Motor neuron (in vitro differentiated cells): ENCODE data around the gene CMAS. TPM values are rescaled to one million over a fixed set of nuclear protein-coding genes. Genes with fewer than 3 reads are reported as not detected.
A peak's percentile ranks its signal among the peaks of the same experiment; 100 is the strongest.
"Not testable (repeated sequence)": the region's sequence is repeated elsewhere in the genome, so short reads cannot be mapped to it uniquely, and the experiment has no call there.

Experiments used
- ATAC-seq, 8 experiments: fragments of 200-7000 bp; cut with Tn5 transposase; replicated peaks in 6 of 8; 2 replicates each; pipeline ENCODE4 v1.8.0; 2021; ENCODE audit warnings: mild to moderate bottlenecking in 8 of 8, moderate library complexity in 8 of 8
- H3K27ac ChIP-seq, 2 donors: fragments of 250-450 bp; sonication (Bioruptor Pico); 2 replicates each; pipeline ENCODE4 v1.9.0; 2021; ENCODE audit warnings: antibody characterized with exemption in 2 of 2, mild to moderate bottlenecking in 2 of 2, moderate library complexity in 1 of 2
- H3K4me1 ChIP-seq, 2 donors: fragments of 250-450 bp; sonication (Bioruptor Pico); replicated peaks in 1 of 2; 2 replicates each; pipeline ENCODE4 v1.6.1; 2021; ENCODE audit warnings: antibody characterized with exemption in 2 of 2, mild to moderate bottlenecking in 2 of 2, moderate library complexity in 1 of 2
- H3K4me3 ChIP-seq, 5 donors: fragments of 250-450 bp; sonication (Bioruptor Pico); 2 replicates each; pipeline ENCODE4 v1.9.0; 2021; ENCODE audit warnings: antibody characterized with exemption in 5 of 5, mild to moderate bottlenecking in 5 of 5, moderate library complexity in 4 of 5
- WGBS, 10 experiments: fragments of 450-650 bp; shearing (Covaris generic); methylation state at CpG; one replicate each; pipeline ENCODE4 v1.0.0; 2022; 5-methylcytosine and 5-hydroxymethylcytosine counted together
- in situ Hi-C, 9 experiments: fragments of 400-800 bp; cut with MboI; loops; one replicate each; pipeline ENCODE4 v1.15.0; 2021; ENCODE audit warnings: low sequenced_read_pairs in 9 of 9, low pct_unique_long_range_greater_than_20kb in 2 of 9; ENCODE audit not compliant: unreplicated experiment in 9 of 9
- total RNA-seq, 8 experiments: library from RNA; unstranded; fragments of 300-600 nt; gene quantifications; 2 replicates each; pipeline versions ENCODE4 v1.2.3 to v1.2.4, GENCODE V29; 2022

CMAS gene
- total RNA-seq, 8 experiments from 2014 or later, result 20.4 to 44.3 (median 36.6) TPM

- in situ Hi-C loops, result no loop called here
- Histone ChIP-seq H3K4me3 (no peak overlapping the region), H3K27ac (no peak overlapping the region), H3K4me1 (peaks cover 13 to 19% of the 10 kb centered on the region in 2 donors)
- no peak for ATAC-seq
Measured at GRCh38 chr12:22051114-22051698, 5.2 kb downstream of the CMAS start.

GRCh38 chr12:22052994-22053393 is 7.0 kb downstream of the CMAS start:
- in situ Hi-C loops, H3K4me1 ChIP-seq, ATAC-seq, H3K4me3 ChIP-seq, H3K27ac ChIP-seq: not testable (repeated sequence)
- WGBS, 10 experiments, result 74 to 100% (median 92%) methylated on average over 1 to 6 of the region's 6 CpGs; no CpG with 5 or more reads in 3 of the 10 experiments

GRCh38 chr12:22054155-22054554 is 8.1 kb downstream of the CMAS start:
- Histone ChIP-seq H3K4me3 (no peak overlapping the region), H3K27ac (no peak overlapping the region), H3K4me1 (no peaks in the 10 kb centered on the region)
- ATAC-seq, result no peak
- in situ Hi-C loops, result no loop called here
- 80 to 100% (median 100%) methylated on average over 1 to 2 of the region's 3 CpGs; no CpG with 5 or more reads in 3 of the 10 experiments for WGBS, 10 experiments

- ATAC-seq, result no peak
- Histone ChIP-seq H3K4me1 (no peaks in the 10 kb centered on the region), H3K4me3 (no peak overlapping the region), H3K27ac (no peak overlapping the region)
- WGBS, 10 experiments, result 80 to 100% (median 90%) methylated on average over 1 to 2 of the region's 2 CpGs; no CpG with 5 or more reads in 2 of the 10 experiments
- in situ Hi-C loops, result no loop called here
Measured at GRCh38 chr12:22056607-22057006, 10.6 kb downstream of the CMAS start.

GRCh38 chr12:22059976-22060647 is 14.1 kb downstream of the CMAS start:
- 65 to 100% (median 88%) methylated on average over 1 to 2 of the region's 2 CpGs; no CpG with 5 or more reads in 1 of the 10 experiments for WGBS, 10 experiments
- no peaks in the 10 kb centered on the region for H3K4me1 ChIP-seq
- H3K27ac ChIP-seq, result no peak overlapping the region
- H3K4me3 ChIP-seq, result no peak overlapping the region
- in situ Hi-C loops, result no loop called here
- ATAC-seq, result peak in 2 of 8 experiments; percentile 48 to 54

GRCh38 chr12:22064968-22065367 is 18.9 kb downstream of the CMAS start:
- ATAC-seq, result no peak
- Histone ChIP-seq H3K4me3 (no peak overlapping the region), H3K27ac (no peak overlapping the region), H3K4me1 (no peaks in the 10 kb centered on the region)
- in situ Hi-C loops, result no loop called here
- 40 to 100% (median 88%) methylated on average over 1 to 4 of the region's 4 CpGs for WGBS, 10 experiments

- no peak overlapping the region for H3K27ac ChIP-seq
- WGBS, 10 experiments, result 92 to 100% (median 97%) methylated on average over 1 to 2 of the region's 2 CpGs; no CpG with 5 or more reads in 2 of the 10 experiments
- no peak for ATAC-seq
- H3K4me1 ChIP-seq, result no peaks in the 10 kb centered on the region
- in situ Hi-C loops, result no loop called here
- H3K4me3 ChIP-seq, result no peak overlapping the region
Measured at GRCh38 chr12:22066310-22066709, 20.3 kb downstream of the CMAS start.

- WGBS, 10 experiments, result 20 to 100% (median 83%) methylated on average over 1 of the region's 1 CpG; no CpG with 5 or more reads in 2 of the 10 experiments
- Histone ChIP-seq H3K4me1 (no peaks in the 10 kb centered on the region), H3K27ac (no peak overlapping the region), H3K4me3 (no peak overlapping the region)
- in situ Hi-C loops, result no loop called here
- ATAC-seq, result no peak
Measured at GRCh38 chr12:22069851-22070250, 23.8 kb downstream of the CMAS start.

- Histone ChIP-seq H3K4me1 (no peaks in the 10 kb centered on the region), H3K4me3 (no peak overlapping the region), H3K27ac (no peak overlapping the region)
- in situ Hi-C loops, result loop anchor here in 7 of 9 experiments (25.0 kb wide), 2 partner anchors 255 to 355 kb away; partner anchors contain the start of gene ST8SIA1 (in 6 of the 7)
- ATAC-seq, result peak in 2 of 8 experiments; percentile 17 to 26
- WGBS, 10 experiments, result 60 to 100% (median 87%) methylated on average over 1 to 10 of the region's 10 CpGs; no CpG with 5 or more reads in 1 of the 10 experiments
Measured at GRCh38 chr12:22082190-22082701, 36.2 kb downstream of the CMAS start.

- ATAC-seq, result peak in 5 of 8 experiments; percentile 31 to 52 (median 39)
- Histone ChIP-seq H3K27ac (no peak overlapping the region), H3K4me3 (no peak overlapping the region), H3K4me1 (no peaks in the 10 kb centered on the region)
- in situ Hi-C loops, result loop anchor here in 7 of 9 experiments (25.0 kb wide), 2 partner anchors 254 to 354 kb away; partner anchors contain the start of gene ST8SIA1 (in 6 of the 7)
Measured at GRCh38 chr12:22083167-22083566, 37.1 kb downstream of the CMAS start.

- in situ Hi-C loops, result loop anchor here in 7 of 9 experiments (25.0 kb wide), 2 partner anchors 252 to 352 kb away; partner anchors contain the start of gene ST8SIA1 (in 6 of the 7)
- ATAC-seq, result no peak
- no peak overlapping the region for H3K4me3 ChIP-seq
- 25 to 100% (median 55%) methylated on average over 1 of the region's 1 CpG; no CpG with 5 or more reads in 4 of the 10 experiments for WGBS, 10 experiments
- H3K27ac ChIP-seq, result no peak overlapping the region
- H3K4me1 ChIP-seq, result peaks cover 0 to 6% of the 10 kb centered on the region in 2 donors
Measured at GRCh38 chr12:22084852-22085251, 38.8 kb downstream of the CMAS start.

- Histone ChIP-seq H3K27ac (no peak overlapping the region), H3K4me1 (peaks cover 7 to 10% of the 10 kb centered on the region in 2 donors), H3K4me3 (no peak overlapping the region)
- in situ Hi-C loops, result loop anchor here in 7 of 9 experiments (25.0 kb wide), 2 partner anchors 248 to 348 kb away; partner anchors contain the start of gene ST8SIA1 (in 6 of the 7)
- WGBS, 10 experiments, result 46 to 100% (median 79%) methylated on average over 1 to 2 of the region's 2 CpGs; no CpG with 5 or more reads in 3 of the 10 experiments
- ATAC-seq, result no peak
Measured at GRCh38 chr12:22088886-22089285, 42.9 kb downstream of the CMAS start.

- H3K4me3 ChIP-seq, result no peak overlapping the region
- no peak overlapping the region for H3K27ac ChIP-seq
- H3K4me1 ChIP-seq, result peaks cover 7 to 10% of the 10 kb centered on the region in 2 donors
- 0 to 88% (median 56%) methylated on average over 1 to 2 of the region's 2 CpGs; no CpG with 5 or more reads in 1 of the 10 experiments for WGBS, 10 experiments
- peak in 5 of 8 experiments; percentile 46 to 78 (median 53) for ATAC-seq
- in situ Hi-C loops, result loop anchor here in 7 of 9 experiments (25.0 kb wide), 2 partner anchors 248 to 348 kb away; partner anchors contain the start of gene ST8SIA1 (in 6 of the 7)
Measured at GRCh38 chr12:22089486-22089885, 43.5 kb downstream of the CMAS start.
